Measurements from ENCODE around the gene GUCY2D. TPM values are rescaled to one million over a fixed set of nuclear protein-coding genes. Genes with fewer than 3 reads are reported as not detected.
"Not testable (repeated sequence)": the region's sequence is repeated elsewhere in the genome, so short reads cannot be mapped to it uniquely, and the experiment has no call there.

The GUCY2D gene
- polyA plus RNA-seq, 3 donors = 0.03 to 0.35 (median 0.28) TPM

DNA sequence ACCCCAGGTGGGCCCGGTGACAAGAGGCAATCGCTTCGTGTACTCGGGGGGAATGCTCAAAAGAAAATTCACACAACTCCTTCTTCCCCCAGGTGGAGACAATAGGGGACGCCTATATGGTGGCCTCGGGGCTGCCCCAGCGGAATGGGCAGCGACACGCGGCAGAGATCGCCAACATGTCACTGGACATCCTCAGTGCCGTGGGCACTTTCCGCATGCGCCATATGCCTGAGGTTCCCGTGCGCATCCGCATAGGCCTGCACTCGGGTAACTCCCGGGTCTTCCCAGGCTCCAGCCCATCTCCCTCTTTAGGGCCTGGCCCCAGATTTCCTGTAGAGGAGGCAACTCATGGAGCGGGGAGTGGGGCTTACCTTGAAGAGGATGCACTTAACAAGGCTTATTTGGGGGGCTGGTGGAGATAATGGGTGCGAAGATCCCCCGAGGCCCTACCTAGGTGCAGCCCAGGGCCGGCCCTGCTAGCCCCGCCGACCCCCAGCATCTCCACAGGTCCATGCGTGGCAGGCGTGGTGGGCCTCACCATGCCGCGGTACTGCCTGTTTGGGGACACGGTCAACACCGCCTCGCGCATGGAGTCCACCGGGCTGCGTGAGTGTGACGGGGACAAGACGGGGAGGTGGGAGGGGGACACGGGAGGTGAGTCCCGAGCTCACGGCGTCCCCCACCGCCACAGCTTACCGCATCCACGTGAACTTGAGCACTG lies 13.0 kb downstream of the GUCY2D start:
- DNase-seq (ENCODE audit: low read depth in 3 of 3, low spot score in 2 of 3) = no peak

DNA sequence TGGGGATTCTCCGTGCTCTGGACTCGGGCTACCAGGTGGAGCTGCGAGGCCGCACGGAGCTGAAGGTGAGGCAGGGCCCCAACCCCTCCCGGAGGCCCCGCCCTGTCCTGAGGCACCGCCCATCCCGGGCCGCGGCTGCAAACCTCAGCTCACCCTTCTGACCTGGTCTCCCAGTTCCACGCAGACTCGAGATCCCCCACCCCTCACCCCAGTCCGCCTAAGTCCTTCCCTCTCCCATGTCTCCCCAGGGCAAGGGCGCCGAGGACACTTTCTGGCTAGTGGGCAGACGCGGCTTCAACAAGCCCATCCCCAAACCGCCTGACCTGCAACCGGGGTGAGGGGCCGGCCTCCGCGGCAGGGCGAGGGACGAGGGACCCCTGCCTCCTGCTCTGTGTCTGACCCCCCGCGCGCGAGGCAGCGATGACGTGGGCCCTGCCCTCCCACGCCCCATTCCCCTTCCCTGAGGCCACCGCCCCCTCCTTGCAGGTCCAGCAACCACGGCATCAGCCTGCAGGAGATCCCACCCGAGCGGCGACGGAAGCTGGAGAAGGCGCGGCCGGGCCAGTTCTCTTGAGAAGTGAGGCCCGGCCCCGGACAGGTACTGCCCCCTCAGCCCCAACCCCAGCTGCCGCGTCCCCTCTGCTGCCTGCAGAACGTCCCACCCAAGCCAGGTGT lies 13.7 kb downstream of the GUCY2D start:
- DNase-seq (ENCODE audit: low read depth in 3 of 3, low spot score in 2 of 3) = no peak

DNA sequence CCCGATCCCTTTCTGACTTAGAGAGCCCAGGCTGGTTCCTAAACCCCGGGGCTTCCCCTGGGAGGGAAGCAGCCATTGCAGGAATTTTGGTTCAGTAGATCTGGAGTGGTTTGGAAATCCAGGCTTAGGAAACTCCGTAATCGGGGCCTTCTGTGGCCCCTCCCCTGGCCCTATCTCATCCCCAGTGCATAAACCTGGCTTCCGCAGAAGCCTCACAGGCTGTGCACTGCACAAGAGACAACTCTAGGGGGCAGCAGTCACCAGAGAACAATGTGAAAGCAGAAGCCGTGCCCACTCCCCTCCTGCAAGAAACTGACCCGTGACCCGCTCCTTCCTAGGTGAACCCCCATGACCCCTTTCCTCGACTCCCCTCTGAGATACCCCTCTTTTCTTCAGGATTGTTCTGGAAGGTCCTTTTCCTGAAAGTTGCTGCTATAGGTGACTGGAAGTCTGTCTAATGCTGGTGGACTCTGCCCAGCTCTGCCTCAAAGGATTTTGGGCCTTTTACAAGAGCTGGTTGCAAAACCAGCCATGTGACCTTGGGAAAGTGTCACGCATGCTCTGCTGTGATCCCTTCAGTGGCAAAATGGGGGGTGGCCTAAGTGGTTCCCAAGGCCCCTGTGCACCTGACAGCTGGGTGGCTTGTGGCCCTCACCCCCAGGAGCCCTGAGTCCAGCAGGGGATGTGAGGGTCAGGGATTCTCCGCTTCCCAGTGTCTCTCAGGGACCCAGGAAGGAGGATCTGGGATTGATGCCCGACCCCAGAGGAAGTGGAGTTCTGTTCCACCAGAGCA lies 14.4 kb downstream of the GUCY2D start:
- peak in 1 of 3 donors; percentile 44 for DNase-seq (ENCODE audit: low read depth in 3 of 3, low spot score in 2 of 3)

DNA sequence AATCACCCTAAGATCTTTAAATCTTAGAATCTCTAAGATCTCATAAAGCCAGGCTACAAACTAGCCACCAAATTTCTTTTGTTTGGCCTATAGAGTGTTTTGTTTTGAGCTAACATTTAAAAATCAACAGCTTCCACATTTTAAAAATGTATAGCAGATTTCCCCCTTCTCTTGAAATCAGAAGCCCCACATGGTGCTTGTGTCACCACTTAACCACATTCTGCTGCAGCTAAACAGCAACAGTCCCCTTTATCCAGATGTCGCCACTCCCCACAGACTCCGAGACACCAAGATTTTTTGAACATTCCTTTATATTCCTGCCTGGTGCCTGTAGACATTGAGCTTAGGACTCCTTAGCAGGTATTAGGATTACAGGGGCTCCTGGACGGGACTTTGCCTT lies 16.0 kb downstream of the GUCY2D start:
- DNase-seq (ENCODE audit: low read depth in 3 of 3, low spot score in 2 of 3) = no peak

DNA sequence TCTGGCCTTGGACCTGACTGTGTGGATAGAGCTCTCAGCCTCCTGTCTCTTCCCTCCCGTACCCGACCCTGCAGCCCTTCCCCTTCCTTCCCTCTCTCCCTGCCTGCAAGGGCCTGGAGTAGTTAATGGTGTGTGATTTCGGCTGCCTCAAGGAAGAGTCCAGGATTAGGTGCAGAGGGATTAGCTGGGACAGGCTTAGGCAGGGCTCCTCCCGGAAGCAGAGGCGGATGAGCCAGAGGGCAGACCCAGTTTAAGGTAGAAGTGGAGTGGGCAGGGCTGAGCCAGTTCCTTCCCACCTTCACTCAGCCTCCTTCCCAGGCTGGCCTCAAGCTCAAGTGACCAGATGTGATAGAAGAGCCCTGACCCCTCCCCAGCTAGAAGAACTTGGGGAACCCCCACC lies 16.8 kb downstream of the GUCY2D start:
- no peak for DNase-seq (ENCODE audit: low read depth in 3 of 3, low spot score in 2 of 3)

DNA sequence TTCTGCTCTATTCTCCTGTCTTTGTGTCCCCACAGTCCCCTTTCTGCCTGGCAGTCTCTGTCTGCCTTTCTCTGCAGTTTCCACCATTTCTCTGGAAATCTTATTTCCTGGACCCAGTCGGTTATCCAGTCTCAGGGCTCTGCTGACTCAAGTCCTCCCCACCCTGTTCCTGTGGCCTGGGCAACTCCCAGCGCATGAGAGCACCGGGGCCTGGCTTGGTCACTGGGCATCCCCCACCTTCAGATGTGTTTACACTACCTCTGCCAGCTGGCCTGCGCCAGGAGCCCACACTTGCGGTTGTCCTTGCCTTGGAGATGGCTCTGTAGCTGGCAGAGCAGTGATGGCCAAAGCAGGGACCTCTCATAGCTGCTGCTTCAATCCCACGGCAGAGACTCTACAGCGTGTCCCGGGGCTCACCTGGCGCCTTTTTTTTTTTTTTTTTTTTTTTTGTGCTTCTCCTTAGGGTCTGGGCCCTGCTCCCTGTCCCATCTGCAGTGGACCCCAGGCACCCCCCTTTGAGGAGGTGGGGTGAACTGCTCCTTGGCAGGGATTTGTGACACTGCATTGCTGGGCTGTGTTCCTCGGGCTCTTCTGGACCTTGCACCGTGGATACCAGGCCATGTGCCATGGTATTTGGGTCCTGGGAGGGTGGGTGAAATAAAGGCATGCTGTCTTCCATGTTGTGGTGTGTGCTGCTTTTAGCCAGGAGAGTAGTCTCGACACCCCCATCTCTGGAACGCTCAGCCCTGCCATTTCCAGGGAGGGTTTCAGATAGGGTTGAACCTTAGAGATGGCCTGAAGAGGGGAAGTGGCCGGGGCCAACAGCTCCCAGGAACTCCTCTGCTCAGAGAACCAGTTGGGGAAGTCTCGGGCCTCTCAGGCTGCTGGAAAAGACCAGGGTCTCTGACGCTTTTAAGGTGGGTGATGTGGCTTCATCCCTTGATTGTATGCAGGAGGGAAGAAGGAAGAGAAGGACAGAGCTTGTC lies 17.5 kb downstream of the GUCY2D start:
- no peak for DNase-seq (ENCODE audit: low read depth in 3 of 3, low spot score in 2 of 3)

DNA sequence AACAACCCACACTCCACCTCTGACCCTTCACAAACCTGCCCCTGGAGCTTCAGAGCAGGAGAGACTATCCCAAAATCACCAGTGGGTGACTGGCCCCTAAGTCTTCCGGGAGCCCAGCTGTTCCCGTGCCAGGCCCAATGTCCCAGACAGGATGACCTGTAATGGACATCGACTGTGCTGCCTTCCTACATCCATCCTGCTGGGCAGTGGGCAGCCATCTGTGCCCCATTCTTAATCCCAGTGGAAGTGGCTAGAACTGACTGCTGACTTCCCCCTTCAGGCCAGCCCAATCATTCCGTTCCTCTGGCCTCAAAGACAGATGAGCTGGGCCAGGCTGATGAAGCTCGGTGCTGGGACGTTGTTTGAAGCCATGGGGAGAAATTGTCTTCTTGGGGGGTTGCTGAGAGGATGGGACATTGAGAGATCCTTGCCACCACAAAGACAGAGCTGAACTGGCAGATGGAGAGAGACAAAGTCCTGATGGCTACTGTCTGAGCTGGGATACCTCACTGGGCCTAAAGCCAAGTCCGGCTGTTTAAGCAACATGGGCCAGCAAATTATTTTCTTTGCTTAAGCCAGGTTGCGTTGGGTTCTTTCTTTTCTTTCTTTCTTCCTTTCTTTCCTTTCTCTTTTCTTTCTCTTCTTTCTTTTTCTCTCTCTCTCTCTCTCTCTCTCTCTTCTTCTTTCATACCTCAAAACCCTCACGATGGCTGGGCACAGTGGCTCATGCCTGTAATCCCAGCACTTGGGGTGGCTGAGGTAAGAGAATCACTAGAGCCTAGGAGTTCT lies 18.6 kb downstream of the GUCY2D start:
- DNase-seq (ENCODE audit: low read depth in 3 of 3, low spot score in 2 of 3) = no peak

DNA sequence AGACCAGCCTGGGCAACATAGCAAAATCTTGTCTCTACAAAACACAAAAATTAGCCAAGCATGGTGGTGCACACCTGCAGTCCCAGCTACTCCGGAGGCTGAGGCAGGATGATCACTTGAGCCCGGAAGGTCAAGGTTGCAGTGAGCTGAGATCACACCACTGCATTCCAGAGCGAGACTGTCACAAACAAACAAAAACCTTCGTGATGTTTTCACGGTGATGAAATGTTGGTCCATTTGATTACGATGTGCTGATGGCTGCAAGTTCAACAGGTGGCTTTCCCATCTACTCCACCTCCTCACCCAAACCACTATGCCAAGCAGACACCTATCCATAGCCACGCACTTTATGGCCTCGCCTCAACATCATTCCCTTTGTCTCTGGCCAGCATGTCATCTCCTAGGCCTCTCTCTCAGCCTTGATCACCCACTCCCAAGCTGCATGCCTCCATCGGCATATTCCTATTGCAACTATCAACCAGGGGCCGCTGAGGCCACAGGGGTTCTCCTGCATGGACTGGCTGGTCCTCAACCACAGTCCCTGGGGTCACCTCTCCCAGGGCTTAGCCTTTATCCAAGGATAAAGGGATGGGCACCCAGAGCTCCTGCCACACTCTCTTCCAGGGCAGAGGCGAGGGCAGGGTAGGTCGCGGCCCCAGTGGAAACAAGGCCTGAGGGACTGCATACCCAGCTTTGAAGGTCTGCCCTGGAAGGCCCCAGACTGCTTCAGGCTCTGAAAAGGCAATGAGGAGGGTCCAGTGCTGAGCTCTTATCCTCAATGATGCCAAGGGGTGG lies 19.3 kb downstream of the GUCY2D start:
- no peak for DNase-seq (ENCODE audit: low read depth in 3 of 3, low spot score in 2 of 3)

DNA sequence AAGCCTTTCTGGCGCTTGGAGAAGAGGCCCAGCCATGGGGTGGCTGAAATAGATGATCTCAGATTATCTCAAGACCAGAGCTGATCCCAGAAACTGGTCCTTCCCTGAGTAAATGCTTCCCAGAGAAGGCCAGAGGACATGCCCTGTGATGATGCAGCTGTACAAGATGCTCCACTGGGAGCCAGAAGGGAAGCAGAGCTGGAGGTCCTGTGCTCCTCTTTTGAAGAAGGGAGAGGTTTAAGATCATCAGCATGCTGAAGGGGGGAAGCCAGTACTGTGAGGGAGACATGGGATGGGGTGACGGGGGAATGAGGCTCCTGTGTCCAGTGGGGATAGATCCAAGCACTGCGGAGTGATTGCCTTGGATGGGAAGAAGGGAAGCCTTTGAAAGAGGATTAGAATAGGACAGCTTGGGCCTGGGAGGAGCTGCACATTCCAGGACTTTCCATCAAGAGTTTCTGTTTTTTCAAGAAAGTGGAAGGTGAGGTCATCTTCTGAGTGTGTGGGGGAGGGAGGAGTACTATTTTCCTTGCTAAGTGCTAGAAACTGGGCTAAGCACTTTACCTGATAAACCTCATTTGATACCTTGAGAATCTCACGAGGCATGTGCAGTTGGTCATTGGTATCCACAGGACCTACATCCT lies 20.1 kb downstream of the GUCY2D start:
- no peak for DNase-seq (ENCODE audit: low read depth in 3 of 3, low spot score in 2 of 3)

DNA sequence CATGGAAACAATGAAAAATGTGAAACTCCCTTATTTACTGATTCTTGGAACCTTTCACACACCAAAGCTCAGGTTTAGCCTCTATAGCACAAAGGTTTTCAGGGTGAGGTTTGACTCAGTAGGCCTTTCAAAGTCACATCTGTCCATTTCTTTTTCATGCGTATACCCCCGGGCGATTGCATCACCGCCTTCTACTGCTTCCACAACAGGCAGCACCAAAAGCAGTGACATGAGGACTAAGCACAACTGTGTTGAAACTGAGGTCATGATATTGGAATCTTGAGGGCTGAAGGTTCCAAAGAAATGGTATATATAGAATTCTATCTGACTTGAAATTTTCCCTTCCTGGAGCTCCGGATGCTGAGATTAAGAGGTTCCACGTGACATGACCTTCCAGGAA lies 21.7 kb downstream of the GUCY2D start:
- DNase-seq (ENCODE audit: low read depth in 3 of 3, low spot score in 2 of 3) = not testable (repeated sequence)

DNA sequence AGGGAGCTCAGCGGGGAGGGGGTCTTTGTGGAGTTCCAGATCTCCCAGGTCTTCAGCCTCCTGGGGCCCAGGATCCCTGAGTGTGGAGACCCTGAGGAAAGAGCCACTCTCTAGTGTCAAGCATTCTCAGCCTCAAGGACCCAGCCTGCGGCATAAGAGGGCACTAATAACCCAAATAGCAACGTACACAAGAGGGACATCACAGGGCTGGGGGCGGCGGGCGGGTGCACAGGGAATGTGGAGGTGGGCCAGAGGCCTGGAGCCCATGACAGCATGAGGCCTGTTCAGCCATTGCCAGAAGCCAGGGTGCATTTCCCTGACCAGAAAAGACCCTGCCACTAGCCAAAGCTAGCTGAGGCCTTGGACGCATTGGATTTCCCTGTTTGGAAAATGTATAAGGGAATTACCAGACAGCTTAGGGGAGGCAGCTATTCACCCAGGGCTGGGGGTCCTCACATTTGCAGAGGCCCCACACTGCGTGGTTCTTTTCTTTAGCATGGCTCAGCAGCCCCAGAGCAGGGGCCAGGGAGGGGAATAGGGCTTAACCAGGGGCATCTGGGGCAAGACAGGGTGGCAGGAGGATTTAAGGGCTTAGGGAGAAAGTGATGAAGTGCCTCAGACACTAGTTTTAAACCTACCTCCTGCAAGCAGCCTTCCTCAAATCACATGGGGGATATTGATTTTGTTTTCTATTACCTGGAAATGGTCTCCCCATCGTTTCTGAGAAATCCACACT lies 22.9 kb downstream of the GUCY2D start:
- no peak for DNase-seq (ENCODE audit: low read depth in 3 of 3, low spot score in 2 of 3)

DNA sequence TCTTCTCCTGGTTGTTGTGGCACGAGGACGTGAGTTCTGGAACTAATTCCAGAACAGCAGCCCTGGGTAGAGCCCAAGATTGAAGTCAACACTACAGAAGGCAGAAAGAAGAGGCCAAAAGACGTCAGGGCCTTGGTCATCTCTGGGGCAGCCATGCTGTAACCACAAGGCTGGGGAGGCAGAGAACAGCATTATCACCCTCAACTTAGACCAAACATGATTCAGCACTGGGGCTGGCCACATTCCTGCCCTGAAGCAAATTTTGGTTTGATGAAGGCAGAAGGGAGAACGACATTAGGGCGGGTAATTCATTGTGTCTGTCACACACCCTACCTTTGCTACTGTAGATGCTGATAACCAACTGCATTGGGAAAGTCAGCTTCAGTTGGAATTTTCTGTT lies 26.7 kb downstream of the GUCY2D start:
- DNase-seq (ENCODE audit: low read depth in 3 of 3, low spot score in 2 of 3) = no peak

DNA sequence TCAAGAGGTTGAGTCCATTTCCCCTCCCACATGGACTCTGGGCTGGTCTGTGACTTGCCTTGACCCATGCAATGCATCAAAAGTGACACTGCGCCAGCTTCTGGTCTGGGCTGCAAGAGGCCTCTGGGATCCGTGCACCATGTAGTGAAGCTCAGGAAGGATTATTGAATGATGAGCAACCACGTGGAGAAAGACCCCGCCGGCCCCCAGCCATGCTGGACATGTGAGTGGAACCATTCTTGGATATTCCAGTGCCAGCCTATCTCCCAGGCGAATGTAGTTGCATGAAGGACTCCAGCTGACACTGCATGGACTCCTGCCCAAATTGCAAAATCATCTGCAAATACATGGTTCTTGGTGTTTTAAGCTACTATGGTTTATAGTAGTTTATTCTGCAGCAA lies 28.8 kb downstream of the GUCY2D start:
- DNase-seq (ENCODE audit: low read depth in 3 of 3, low spot score in 2 of 3) = no peak

DNA sequence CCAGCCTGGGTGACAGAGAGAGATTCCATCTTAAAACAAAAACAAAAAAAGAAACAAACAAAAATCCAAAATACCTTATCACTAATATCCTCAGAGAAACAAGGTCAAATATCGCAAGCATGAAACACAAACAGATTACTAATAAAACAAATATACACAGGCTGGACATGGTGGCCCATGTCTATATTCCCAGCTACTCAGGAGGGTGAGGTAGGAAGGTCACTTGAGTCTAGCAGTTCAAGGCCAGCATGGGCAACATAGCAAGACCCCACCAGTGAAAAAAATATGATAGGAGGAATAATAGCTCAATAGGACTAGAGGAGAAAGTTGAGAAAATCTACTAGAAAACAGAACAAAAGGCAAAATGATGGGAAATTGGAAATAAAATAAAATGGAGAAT lies 29.5 kb downstream of the GUCY2D start:
- no peak for DNase-seq (ENCODE audit: low read depth in 3 of 3, low spot score in 2 of 3)

DNA sequence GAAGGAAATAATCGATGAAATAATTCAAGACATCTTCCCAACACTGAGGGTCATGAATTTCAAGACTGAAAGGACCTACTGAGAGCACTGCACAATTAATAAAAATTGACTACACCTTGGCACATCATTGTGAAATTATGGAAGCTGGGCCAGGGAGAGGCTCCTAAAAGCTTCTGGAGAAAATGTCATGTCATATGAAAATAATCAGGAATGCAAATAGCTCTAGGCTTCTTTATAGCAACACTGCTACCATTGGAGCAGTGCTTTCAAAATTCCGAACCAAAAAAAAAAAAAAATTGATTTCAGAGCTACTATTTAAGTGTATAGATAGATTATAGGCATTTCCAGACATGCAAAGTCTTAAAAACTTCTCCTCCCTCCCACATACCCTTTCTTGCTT lies 30.0 kb downstream of the GUCY2D start:
- DNase-seq (ENCODE audit: low read depth in 3 of 3, low spot score in 2 of 3) = no peak

DNA sequence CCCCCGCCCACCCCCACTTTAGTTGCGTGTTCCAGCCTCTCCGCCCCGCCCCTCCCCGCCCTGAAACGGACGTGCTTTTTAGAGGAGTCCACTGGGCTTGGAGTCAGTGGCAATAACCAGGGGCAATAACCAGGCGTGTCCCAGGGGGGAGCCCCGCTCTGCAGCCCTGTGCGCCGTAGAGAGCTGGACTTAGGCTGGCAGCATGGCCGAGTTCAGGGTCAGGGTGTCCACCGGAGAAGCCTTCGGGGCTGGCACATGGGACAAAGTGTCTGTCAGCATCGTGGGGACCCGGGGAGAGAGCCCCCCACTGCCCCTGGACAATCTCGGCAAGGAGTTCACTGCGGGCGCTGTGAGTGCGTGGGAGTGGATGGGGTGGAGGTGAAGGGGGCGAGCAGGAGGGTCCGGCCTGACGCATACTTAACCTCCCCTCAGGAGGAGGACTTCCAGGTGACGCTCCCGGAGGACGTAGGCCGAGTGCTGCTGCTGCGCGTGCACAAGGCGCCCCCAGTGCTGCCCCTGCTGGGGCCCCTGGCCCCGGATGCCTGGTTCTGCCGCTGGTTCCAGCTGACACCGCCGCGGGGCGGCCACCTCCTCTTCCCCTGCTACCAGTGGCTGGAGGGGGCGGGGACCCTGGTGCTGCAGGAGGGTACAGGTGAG lies 36.7 kb downstream of the GUCY2D start, which contains the start of gene ALOX15B:
Gene ALOX15B (plus strand): TSS at position 106 of the 657 bp plus-strand sequence. CDS start 97 bp downstream, at position 203.
- DNase-seq (ENCODE audit: low read depth in 3 of 3, low spot score in 2 of 3) = no peak

DNA sequence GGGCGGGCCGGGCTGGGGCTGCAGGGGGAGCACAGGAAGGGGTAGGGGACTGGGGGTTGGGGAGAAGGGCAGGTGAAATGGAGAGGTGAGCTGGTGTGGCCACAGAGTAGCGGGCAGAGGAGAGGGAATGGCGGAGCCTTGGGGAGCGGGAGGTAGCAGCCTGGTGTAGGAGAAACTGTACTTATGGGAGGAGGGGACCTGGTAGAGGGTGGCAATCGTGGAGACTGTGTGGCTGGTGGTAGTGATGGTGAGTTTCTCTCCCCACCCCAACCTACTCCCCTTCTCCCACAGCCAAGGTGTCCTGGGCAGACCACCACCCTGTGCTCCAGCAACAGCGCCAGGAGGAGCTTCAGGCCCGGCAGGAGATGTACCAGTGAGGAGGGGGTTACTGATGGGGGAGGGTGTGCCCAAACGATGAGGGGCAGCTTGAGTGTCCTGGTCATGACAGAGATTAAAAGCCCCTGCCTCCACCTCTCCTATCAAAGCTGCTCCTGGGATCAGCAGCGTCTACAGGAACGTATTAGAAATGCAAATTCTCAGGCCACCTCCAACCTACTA lies 37.3 kb downstream of the GUCY2D start:
- no peak for DNase-seq (ENCODE audit: low read depth in 3 of 3, low spot score in 2 of 3)

Data from right renal cortex interstitium (tissue), 3 donors.